HT1080 (cell line): ENCODE results near the gene ADNP2. TPM values are rescaled to one million over a fixed set of nuclear protein-coding genes. Genes with fewer than 3 reads are reported as not detected.

Source experiments
- DNase-seq: peaks from one replicate; pipeline ENCODE4 v3.0.0-alpha.2; 2015; ENCODE audit warnings: low read depth
- total RNA-seq: library from RNA; depleted of rRNA; stranded (reverse); fragments of >200 nt; shearing (Covaris generic); gene quantifications from 2 replicates; pipeline ENCODE4 v1.2.3, GENCODE V29; 2014

ADNP2 gene
- total RNA-seq, 1 experiment from 2014 or later = 23.7 TPM

DNA sequence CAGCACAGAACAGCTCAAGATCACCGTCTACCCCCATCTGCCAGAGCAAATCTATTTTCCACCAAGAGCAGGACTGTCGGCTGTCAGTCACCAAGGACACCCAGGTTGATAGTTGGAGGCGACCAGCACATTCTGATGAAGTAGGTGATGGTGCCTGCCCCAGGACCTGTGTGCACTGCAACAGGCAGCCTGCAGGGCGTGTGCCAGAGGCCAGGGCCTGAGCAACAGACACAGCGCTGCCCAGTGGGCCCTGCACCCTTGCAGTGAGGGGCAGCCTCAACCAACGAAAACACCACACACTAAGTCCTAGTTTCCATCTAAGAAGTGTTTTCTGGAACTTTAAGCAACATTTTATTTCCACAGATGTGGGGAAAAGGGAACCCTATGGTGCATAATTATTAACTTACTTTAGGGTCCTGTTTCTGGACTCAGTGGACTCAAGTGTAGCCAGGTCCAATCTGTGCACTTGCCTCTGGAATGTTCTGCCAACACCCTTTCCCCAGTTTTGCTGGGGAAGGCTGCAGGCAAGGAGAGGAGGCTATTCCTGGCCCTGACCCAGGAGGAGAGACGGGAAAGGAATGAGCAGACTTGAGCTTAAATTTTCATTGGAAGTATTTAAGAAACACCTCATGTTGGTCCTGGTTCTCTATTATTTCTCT, 61.5 kb downstream of the ADNP2 start:
- no peak for DNase-seq

DNA sequence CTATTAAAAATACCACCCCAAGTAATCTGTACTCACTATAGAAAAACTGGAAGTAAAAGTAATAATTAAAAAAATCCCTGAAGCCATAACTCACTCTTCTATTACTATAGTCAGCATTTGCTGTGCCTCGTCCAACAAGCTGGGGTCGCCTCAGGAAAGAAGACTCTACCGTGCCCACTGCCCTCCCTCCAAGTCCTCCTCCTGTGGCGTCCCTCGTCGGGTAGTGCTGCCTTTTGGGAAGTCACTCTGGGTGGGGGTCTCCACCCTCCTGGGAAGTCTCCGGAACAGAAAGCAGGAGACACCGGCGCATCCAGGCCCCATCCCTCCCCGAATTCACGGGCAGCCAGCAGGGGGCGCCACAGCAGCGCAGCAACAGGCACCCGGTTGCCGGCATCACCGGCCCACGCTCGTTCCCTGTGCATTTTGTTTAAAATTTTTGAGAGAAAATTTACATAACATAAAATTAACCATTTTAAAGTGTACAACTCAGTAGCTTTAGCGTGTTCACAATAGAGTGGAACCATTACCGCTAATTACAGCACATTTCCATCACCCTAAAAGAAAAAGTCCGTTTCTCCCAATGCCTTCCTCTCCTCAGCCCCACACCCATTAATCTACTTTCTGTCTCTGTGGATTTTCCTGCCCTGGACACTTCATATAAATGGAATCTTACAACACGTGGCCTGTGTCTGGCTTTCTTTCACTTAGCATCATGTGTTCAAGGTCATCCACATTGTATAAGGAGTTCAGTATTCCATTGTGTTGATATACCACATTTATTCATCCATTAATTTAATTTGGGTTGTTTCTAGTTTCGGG, 62.2 kb downstream of the ADNP2 start:
- DNase-seq = peak; percentile 39

DNA sequence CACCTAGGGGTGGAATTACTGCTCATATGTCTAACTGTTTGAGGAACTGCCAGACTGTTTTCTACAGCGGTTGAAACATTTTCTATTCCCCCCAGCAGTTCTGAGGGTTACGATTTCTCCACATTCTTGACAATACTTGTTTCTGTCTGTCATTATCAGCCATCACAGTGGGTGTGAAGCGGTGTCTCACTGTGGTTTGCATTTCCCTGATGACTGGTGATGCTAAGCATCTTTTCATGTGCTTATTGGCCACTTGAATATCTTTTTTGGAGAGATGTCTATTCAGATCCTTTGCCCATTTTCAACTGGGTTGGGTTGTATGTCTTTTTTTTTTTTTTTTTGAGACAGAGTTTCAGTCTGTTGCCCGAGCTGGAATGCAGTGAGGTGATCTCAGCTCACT, 63.0 kb downstream of the ADNP2 start:
- no peak for DNase-seq

DNA sequence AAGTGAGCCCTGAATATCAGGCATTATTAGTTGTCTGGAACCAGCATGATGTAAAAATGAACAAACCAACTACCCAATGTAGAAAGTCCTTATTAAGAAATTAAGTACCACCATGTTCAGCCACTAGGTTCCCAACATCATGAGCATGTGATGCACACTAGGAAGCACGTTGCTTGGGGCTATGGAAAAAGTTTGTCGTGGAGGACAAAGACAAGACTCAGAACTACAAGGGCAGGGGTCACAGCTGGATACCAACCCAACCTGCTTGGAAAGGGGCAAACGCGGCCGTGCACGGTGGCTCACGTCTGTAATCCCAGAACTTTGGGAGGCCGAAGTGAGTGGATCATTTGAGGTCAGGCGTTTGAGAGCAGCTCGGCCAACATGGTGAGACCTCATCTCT, 64.0 kb downstream of the ADNP2 start:
- DNase-seq = no peak

DNA sequence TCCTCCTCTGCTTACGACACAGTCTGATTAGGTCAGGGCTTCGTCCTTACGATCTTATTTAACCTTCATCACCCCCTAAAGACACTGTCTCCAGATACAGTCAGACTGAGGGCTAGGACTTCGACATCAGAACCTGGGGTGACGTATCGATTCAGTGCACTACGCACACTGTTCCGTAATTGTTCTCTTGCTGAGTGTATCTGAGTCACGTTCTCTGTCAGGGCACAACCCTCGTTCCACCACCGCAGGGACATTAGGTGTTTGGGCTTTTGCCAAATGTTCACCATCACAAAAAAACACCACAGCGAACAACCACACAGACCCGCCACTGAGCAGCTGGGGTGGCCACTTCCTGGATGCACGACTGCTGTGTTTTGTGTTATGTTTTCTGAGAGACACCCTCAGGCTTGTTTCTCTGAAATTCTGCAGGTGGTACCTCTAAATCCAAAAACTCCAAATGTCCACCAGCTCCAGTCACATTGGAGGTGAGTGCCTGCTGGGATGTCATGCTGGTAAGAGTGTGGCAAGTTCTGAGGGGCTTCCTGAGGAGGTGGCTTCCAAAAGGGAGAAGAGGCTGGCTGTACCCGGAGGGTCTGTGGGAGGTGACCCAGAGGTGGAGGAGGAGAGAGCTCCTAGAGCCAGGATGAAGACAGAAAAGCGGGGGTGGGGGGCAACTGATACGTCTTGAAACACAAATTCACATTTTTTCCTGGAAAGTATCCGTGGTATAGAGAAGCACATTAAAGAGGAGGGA, 66.6 kb downstream of the ADNP2 start:
- peak; percentile 37 for DNase-seq

DNA sequence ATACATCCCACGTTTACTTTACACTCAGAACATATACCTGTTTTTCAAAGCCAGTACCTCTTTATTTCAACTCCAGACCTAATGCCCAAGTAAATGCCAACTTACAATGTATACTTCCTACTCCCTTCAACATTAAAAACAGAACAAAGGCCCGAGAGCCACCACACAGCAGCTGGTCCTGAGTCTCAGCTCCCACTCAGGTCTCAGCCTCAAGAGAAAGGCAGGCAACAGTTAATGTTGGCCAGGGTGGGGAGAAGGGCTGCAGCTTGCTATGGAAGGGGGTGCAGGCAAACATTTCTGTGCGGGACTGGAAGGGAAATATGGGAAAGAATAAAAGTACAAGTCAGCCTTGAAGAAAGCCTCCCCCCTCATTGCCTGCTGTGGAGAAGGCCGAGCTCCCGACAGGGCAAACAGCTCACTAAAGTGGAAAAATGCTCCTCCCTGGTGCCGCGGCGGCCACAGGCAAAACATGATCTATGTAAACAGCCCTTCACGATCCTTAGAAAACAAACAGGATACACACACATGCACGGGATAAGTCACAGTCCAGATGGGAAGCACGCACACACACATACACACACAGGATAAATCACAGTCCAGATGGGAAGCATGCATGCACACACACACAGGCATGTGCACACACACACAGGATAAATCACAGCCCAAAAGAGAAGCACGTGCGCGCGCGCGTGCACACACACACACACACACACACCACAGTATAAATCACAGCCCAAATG, 67.4 kb downstream of the ADNP2 start:
- no peak for DNase-seq

DNA sequence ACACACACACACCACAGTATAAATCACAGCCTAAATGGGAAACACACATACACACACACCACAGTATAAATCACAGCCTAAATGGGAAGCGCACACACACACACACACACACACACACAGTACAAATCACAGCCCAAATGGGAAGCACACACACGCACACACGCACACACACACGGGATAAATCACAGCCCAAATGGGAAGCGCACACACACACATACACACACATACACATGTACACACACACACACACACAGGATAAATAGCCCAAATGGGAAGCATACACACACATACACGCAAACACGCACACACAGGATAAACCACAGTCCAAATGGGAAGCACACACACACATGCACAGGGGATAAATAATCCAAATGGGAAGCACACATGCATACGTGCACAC, 68.1 kb downstream of the ADNP2 start:
- no peak for DNase-seq

DNA sequence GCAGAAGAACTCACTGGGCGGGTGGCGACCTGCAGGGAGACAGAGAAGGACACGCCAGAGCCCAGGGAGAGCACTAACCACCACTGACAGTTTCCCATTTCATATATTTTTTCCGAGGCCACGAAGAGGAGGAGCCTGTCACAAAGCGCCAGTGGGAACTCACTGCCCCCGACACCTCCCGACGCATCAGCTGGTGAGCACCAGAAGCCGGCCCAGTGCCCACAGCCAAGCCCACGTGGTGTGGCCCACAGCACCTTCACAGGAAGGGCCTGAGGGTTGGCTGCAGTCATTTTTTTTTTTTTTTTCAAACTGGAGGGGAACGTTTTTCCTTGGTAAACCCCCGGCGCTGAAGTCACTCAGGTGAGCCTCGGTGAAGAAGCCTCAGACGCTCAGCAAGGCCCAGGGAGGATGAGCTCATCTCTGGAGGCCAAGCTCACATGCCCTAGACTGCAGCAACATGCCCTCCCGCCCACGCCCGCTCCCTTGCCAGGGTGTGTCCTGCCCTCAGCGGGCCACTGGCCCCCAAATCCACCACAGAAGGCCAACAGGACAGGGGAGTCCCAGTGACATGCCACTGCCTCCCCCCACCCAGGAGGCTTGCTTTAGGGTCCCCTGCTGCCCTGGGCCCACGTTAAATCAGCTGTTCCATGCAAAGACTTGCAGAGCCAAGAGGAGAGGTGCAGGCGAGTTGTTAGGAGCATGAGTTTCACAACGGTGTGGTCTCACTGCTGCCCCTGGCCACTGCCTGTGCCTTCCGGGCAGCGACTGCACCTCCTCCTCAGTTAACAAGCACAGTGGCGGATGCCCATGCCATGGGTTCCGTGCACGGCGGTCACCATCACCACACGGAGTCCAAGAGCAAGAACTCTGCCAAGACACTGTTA, 70.1 kb downstream of the ADNP2 start:
- DNase-seq = no peak

DNA sequence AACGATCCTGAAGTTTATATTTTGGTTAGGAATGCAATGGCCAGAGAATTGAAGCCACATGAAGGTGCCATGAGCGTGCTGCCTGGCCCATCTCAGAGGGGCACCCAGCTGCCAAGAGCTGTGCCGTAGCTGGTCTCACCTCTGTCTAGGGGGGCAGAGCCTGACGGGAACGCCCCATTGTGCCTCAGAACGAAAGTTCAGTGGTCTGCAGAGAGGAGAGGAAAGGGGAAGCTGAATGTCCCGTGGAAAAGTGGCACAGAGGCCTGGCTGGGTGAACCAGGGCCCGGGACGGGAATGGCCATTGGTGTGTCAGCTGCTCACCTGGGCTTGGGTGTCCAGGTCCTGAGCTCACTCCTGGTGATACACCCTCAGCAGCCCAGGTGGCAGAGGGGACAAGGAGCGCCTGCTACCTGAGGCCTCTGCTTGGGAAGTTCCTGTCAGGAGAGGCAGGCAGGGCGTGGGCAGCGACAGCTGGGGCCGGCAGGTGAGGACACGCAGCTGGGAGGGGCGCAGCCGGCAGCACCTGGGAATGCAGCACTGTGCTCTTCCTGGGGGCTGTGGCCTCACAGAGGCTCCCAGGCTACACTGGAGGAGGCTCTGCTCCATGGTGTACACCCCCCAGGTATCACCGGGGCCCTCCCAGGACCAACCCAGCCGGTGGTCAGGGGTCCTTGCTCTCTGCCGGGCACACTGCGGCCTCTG, 70.9 kb downstream of the ADNP2 start:
- DNase-seq = no peak

DNA sequence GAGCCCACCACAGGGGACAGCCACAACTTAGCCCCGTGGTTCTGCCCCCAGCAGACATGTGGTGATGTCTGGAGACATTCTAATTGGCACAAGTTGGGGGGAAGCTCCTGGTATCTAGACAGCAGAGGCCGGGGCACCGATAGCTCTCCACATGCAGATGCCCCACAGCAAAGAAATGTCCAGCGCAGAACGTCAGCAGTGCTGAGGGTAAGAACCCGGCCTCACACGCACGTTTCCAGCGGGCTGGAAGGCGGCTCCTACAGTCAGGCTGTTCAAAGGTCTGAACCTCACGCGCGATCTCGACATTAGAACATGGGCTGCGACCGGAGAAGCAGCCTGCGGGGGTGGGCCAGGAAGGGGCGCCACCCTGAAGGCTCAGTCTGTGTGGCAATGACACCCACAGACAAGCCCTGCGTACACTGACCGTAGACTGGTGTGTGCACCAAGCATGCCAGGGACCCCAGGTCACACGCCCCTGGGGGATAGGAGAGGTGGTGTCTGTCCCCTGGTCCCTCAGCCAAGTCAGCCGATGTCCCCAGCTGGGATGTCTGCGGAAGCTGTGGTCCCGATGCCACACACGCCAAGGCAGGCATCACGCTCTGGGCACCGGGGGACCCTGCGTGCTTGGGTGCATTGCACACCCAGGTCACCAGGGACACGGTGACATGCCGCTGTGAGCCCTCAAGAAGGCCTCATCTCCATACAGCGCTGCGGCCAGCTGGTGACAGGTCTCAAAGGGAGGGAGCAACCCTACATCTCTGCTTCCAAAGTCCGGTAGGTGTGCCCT, 71.9 kb downstream of the ADNP2 start:
- no peak for DNase-seq

DNA sequence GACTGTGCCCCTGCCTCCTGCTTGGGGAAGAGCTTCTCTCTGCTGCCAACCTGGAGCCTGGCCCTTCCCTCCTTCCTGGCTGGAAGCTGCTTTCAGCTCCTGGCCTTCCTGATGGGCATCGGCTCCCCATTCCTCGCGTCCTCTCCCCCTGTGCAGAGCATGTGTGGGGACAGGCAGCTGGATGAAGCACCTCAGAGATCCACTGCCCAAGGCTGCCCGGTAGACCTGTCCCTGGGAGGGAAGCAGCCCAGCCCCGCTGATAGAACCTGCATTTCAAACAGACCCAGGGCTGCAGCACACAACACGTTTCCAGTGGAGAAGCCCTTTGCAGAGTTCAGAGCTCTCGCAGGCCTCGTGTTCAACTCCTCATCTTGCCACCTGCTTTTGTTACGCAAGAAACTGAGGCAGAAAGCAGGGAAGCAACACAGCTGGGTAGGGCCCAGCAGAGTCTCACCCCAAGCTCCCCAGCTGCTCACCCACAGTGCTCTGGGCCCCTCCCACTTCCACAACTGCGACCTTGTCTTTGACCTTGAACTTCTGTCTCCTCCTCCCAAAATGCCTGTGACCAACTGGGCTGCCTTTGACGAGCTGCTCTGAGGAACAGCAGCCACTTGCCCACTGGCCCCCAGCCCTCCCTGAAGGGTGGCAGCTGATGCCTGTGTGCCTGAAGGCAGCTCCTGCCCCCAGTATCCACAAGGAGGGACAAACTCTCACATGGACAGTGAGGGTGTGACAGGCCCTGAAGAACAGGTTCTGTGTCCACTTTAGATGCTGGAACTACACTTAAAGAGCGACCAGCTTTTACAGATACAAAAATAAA, 72.8 kb downstream of the ADNP2 start:
- no peak for DNase-seq

DNA sequence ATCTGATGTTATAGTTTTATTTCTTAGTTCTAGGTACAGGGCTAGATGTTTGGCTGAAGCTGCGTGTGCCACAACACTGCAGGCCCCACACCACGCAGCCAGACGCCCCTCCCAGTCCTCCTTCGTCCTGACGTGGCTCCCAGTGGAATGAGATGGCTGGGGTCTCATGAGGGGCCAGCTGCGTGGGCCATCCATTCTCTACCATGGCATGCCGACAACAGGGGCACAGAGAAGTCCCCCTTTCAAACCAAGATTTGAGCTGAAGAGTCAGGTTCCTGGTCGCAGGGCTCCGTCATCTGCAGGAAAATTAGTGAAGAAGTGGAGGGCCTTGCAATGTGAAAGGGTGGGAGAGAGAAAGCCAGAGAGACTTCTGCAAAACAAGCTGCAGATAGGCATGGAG, 73.8 kb downstream of the ADNP2 start:
- no peak for DNase-seq

DNA sequence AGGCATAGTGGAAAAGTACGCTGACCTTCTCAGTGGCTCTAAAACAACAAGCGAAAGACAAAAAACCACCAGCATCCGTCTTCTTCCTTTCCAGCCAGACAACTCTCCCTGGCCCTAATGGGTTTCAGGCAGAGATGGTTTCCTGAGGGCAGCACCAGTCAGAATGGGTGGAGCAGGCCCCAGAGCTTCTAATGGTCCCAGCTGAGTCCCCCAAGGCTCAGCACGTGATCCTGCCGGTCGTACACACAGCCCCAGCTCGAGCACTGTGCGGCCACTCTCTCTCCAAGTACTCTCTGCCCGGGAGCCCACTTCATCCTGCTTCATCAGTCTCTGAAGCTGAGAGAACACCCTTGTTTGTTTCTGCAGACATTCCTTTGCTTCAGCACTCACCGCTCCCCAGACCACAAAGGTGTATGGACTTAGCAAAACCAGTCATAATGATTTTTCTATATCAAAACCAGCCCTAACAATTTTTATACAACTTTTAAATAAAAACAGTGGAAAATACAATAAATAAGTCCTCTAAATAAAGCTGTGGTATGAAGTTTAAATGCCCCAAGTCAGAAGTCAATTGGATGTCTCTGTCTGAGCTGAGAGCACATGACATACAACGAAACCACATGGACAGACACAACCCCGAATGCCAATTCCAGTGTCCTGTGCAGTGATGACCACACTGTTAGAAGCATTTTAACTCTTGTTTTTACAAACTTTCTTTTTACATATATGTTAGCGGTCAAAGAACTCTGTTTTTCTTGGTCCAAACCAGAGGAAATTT, 74.4 kb downstream of the ADNP2 start:
- no peak for DNase-seq

DNA sequence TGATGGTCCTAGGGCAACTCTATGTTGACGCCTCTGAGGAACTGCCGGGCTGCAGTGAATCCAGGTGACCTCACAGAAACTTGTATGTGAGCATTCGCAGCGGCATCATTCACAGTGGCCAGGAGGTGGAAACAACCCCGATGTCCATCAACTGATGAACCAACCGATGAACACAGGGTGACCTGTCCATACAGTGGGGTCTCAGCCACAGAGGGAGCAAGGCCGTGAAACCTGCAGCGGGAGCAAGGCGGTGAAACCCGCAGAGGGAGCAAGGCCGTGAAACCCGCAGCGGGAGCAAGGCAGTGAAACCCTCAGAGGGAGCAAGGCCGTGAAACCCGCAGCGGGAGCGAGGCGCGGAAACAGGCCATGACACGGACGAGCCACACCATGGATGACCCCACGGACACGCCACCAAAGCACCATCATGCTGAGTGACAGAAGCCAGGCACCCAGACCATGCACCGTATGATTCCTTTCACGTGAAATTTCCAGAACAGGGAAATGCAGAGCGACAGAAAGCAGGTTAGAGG, 75.2 kb downstream of the ADNP2 start:
- DNase-seq = no peak

DNA sequence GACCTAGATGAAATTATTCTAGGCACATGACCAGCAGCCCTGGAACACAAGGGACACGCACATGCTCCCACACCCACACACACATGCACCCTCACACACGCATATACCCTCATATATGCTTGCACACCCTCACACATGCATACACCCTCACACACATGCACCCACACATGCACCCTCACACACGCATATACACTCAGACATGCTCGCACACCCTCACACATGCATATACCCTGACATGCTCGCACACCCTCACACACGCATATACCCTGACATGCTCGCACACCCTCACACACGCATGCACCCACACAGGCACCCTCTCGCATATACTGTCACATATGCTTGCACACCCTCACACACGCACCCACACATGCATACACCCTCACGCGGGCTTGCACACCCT, 76.5 kb downstream of the ADNP2 start:
- no peak for DNase-seq

DNA sequence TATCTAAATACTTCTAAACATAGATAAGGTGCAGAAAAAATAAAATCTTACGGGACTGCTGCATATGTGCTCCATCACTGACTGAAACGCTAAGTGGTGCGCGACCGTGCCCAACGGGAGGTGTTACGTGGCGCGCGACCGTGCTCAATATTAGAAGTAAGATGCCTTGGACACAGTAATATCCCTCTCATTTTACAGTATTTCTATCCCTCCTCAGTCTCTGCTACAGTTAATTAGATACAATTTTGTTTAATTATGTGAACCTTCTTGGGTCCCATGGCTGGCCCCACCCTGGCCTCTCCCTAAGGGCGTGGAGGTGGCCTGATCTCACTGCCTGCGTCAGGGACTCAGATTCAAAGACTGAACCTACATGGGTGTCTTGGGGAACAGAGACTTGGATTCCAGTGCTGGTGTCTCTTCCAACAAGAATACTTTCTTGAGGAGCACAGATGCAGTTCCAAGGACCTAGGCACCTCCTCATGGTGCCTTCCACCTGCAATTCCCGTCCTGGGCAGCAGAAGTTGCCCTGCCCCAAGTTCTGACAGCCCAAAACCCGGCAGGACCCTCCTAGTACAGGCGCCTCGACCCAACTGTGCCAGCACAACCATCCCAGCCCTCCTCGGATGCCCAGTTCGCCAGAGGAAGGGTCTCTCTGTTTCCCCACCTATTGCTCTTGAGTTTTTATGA, 79.0 kb downstream of the ADNP2 start:
- no peak for DNase-seq
